Upper lobe of left lung (tissue), 6 donors: ENCODE data around the gene FTCDNL1. TPM values are rescaled to one million over a fixed set of nuclear protein-coding genes. Genes with fewer than 3 reads are reported as not detected.

Experiments
- ATAC-seq, 2 donors: fragments of 200-7000 bp; cut with Tn5 transposase; one replicate each; pipeline ENCODE4 v1.9.1; 2022; ENCODE audit warnings: mild to moderate bottlenecking in 2 of 2, moderate library complexity in 2 of 2; ENCODE audit not compliant: low FRiP score in 2 of 2
- DNase-seq, 2 donors: peaks; one replicate each; pipeline ENCODE4 v3.0.0-alpha.2; 2019 to 2020
- H3K27ac ChIP-seq, 4 donors: fragments of 200-600 bp; sonication (generic); one replicate each; pipeline ENCODE4 v1.5.1; 2016 to 2019
- H3K27me3 ChIP-seq, 4 donors: fragments of 200-600 bp; sonication (generic); one replicate each; pipeline ENCODE4 v1.5.1; 2017 to 2019
- H3K36me3 ChIP-seq, 4 donors: fragments of 200-600 bp; sonication (generic); one replicate each; pipeline ENCODE4 v1.5.1; 2016 to 2019
- H3K4me1 ChIP-seq, 4 donors: fragments of 200-600 bp; sonication (generic); one replicate each; pipeline ENCODE4 v1.5.1; 2018 to 2019
- H3K4me3 ChIP-seq, 4 donors: fragments of 200-600 bp; sonication (generic); one replicate each; pipeline ENCODE4 v1.5.1; 2017 to 2019; ENCODE audit warnings: mild to moderate bottlenecking in 2 of 4, moderate library complexity in 1 of 4
- H3K9me3 ChIP-seq, 4 donors: fragments of 200-600 bp; sonication (generic); one replicate each; pipeline ENCODE4 v1.5.1; 2018 to 2019
- CTCF ChIP-seq, 6 experiments: fragments of 450-650 bp in 4 of 6; fragments of 200-600 bp in 2 of 6; sonication (generic) in 2 of 6; IDR thresholded peaks; one replicate each; pipeline ENCODE4 v1.5.1; 2016 to 2019; ENCODE audit warnings: antibody characterized with exemption in 6 of 6
- EP300 ChIP-seq, 4 donors: sonication (generic); formaldehyde crosslinking; IDR thresholded peaks; one replicate each; pipeline ENCODE4 v1.5.1; 2017; ENCODE audit warnings: antibody characterized with exemption in 4 of 4, control low read depth in 2 of 4
- POLR2A ChIP-seq, 4 donors: fragments of 450-650 bp; IDR thresholded peaks; one replicate each; pipeline ENCODE4 v1.5.1; 2016 to 2017; ENCODE audit warnings: antibody characterized with exemption in 4 of 4, mild to moderate bottlenecking in 2 of 4
- POLR2AphosphoS5 ChIP-seq, 2 donors: sonication (generic); formaldehyde crosslinking; IDR thresholded peaks; one replicate each; pipeline ENCODE4 v1.5.1; 2017; ENCODE audit warnings: antibody characterized with exemption in 2 of 2
- WGBS, 2 donors: methylation state at CpG; one replicate each; pipeline ENCODE4 v1.1.5; 2017 to 2018; 5-methylcytosine and 5-hydroxymethylcytosine counted together
- total RNA-seq, 6 donors: library from RNA; depleted of rRNA in 4 of 6; stranded (reverse); fragments of >200 nt in 4 of 6; gene quantifications; one replicate each; pipeline versions ENCODE4 v1.1.0 to v1.2.1, GENCODE V29; 2016 to 2021
- donor health status: DM: no; HTN: no; CAD: no; lungs with moderate emphysema.
- donor health status: DM: no; HTN: yes; CAD: no; lungs with severe emphysema.

FTCDNL1 gene
- total RNA-seq, 6 donors from 2014 or later, result 2.8 to 4.2 (median 3.1) TPM

DNA sequence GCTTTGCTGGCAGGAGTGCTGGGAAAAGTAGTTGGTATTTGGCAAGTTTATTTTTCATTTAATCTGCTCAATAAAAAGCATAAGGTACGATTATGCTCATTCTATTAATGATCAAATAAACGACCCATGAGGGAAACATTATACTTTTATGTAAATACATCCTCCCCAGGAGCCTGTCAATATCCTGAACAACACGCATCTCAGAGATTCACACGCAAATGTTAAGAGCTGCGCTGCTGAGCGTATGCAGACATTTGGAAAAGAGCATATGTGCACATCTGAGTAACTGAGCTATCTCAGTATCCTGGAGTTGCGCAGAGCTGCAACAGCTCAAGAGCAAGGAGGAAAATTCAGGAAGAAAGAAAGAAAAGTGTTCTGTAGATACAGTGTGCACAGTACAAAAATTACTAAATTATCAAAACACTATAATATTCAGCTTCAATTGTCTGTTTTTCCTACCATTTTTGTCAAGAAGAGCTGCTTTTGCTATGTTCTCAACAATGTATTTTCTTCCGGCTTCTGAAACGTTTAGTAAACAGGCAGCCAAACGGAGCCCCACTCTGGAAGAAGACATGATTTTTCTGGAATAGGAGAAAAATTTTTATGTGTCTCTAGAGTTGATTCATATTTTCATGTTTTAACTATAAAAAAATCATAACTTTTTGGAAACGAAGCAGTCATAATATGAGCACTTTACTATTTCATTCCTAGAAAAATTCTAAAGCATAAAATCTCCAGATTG is 2.4 kb downstream of the FTCDNL1 start:
- 76 to 85% methylated on average over 11 of the region's 11 CpGs for WGBS, 2 donors
- H3K27ac ChIP-seq, result no peak overlapping the region
- no peak for TF ChIP-seq CTCF (IDR thresholded peaks at IDR 0.05)
- TF ChIP-seq POLR2A (IDR thresholded peaks at IDR 0.05), result no peak
- TF ChIP-seq EP300 (IDR thresholded peaks at IDR 0.05), result no peak
- TF ChIP-seq POLR2AphosphoS5 (IDR thresholded peaks at IDR 0.05), result no peak
- no peaks in the 10 kb centered on the region for H3K36me3 ChIP-seq
- ATAC-seq (no peak), DNase-seq (no peak)
- H3K9me3 ChIP-seq, result no peaks in the 10 kb centered on the region
- no peak overlapping the region for H3K4me3 ChIP-seq
- H3K4me1 ChIP-seq, result peaks cover 0 to 16% (median 6%) of the 10 kb centered on the region in 4 donors
- no peaks in the 10 kb centered on the region for H3K27me3 ChIP-seq

DNA sequence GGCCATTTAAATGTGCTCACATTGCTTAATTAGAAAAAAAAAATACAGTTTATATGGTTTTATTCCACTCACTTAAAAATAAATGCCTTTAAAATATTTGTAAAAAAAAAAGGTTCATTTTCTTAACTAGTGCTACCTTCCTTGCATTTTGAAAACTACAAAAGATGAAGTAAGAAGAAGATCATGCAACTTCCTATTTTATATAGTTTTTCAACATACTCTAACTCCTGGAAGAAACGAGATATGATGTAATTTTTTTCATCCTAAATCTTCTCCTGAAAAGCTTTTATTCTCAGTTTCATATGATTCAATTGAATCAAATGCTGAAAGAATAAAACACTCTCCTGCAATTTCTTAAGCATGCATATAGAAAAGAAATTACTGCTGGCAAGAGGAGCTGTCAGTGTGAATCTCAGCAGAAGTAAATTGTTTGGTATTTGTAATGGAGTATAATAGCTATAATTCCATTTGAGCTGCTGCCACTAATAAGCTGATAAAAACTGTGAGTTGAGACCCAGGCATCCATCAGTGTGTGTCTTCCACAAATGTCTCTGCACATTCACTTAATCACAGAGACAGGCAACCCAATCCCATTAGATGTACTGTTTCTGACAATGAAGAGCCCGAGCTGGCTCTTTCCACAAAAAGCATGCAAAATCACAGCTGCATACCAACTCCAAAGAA is 3.7 kb downstream of the FTCDNL1 start:
- Histone ChIP-seq H3K27ac (no peak overlapping the region), H3K36me3 (no peaks in the 10 kb centered on the region), H3K4me1 (peaks cover 0 to 16% (median 6%) of the 10 kb centered on the region in 4 donors), H3K9me3 (no peaks in the 10 kb centered on the region), H3K4me3 (no peak overlapping the region), H3K27me3 (no peaks in the 10 kb centered on the region)
- ATAC-seq, result no peak
- TF ChIP-seq POLR2AphosphoS5 (IDR thresholded peaks at IDR 0.05), result no peak
- TF ChIP-seq EP300 (IDR thresholded peaks at IDR 0.05), result no peak
- TF ChIP-seq CTCF (IDR thresholded peaks at IDR 0.05), result no peak
- no peak for TF ChIP-seq POLR2A (IDR thresholded peaks at IDR 0.05)
- 54 to 66% methylated on average over 2 of the region's 2 CpGs for WGBS, 2 donors
- no peak for DNase-seq

- no peak overlapping the region for H3K4me3 ChIP-seq
- ATAC-seq (no peak), DNase-seq (no peak)
- H3K9me3 ChIP-seq, result no peaks in the 10 kb centered on the region
- no peaks in the 10 kb centered on the region for H3K27me3 ChIP-seq
- H3K4me1 ChIP-seq, result no peaks in the 10 kb centered on the region
- no peak overlapping the region for H3K27ac ChIP-seq
- 81 to 94% methylated on average over 3 of the region's 3 CpGs for WGBS, 2 donors
- TF ChIP-seq POLR2AphosphoS5 (IDR thresholded peaks at IDR 0.05) (no peak), POLR2A (IDR thresholded peaks at IDR 0.05) (no peak), CTCF (IDR thresholded peaks at IDR 0.05) (no peak), EP300 (IDR thresholded peaks at IDR 0.05) (no peak)
- H3K36me3 ChIP-seq, result no peaks in the 10 kb centered on the region
These were observed 8.2 kb downstream of the FTCDNL1 start for GRCh38 chr2:199842631-199843395.

GRCh38 chr2:199841409-199841808 is 9.6 kb downstream of the FTCDNL1 start:
- no peak overlapping the region for H3K4me3 ChIP-seq
- H3K27me3 ChIP-seq, result no peaks in the 10 kb centered on the region
- DNase-seq, result no peak
- no peak for ATAC-seq
- H3K27ac ChIP-seq, result no peak overlapping the region
- TF ChIP-seq POLR2AphosphoS5 (IDR thresholded peaks at IDR 0.05), result no peak
- TF ChIP-seq EP300 (IDR thresholded peaks at IDR 0.05), result no peak
- TF ChIP-seq POLR2A (IDR thresholded peaks at IDR 0.05), result no peak
- no peak for TF ChIP-seq CTCF (IDR thresholded peaks at IDR 0.05)
- WGBS, 2 donors, result 85 to 91% methylated on average over 1 of the region's 1 CpG
- no peaks in the 10 kb centered on the region for H3K36me3 ChIP-seq
- H3K4me1 ChIP-seq, result no peaks in the 10 kb centered on the region
- no peaks in the 10 kb centered on the region for H3K9me3 ChIP-seq
